ENCODE data around the gene PLCG2. TPM values are rescaled to one million over a fixed set of nuclear protein-coding genes. Genes with fewer than 3 reads are reported as not detected.
A peak's percentile ranks its signal among the peaks of the same experiment; 100 is the strongest.

The PLCG2 gene
- total and polyA plus RNA-seq, 9 donors = 4.6 to 7.6 (median 5.3) TPM

GRCh38 chr16:81821436-81822128, 42.5 kb downstream of the PLCG2 start:
- Histone ChIP-seq H3K27me3 (ENCODE audit: control insufficient read depth, insufficient read depth, low read length) (peaks cover 4% of the 10 kb centered on the region), H3K9me3 (replicated peaks; ENCODE audit: control insufficient read depth, low read depth, low read length) (peaks cover 3% of the 10 kb centered on the region), H3K27ac (ENCODE audit: low read length) (no peak overlapping the region), H3K36me3 (ENCODE audit: control insufficient read depth, insufficient read depth, low read length) (no peaks in the 10 kb centered on the region), H3K4me1 (ENCODE audit: control insufficient read depth, insufficient read depth, low read length) (peaks cover 9% of the 10 kb centered on the region), H3K4me3 (ENCODE audit: low read length) (no peak overlapping the region)
- WGBS (ENCODE audit: insufficient coverage) = 67% methylated on average over 6 of the region's 10 CpGs
- no peak for DNase-seq

GRCh38 chr16:81823111-81823510, 44.0 kb downstream of the PLCG2 start:
- WGBS (ENCODE audit: insufficient coverage) = 24% methylated on average over 4 of the region's 8 CpGs
- Histone ChIP-seq H3K27ac (ENCODE audit: low read length) (peak overlapping the region; percentile 59), H3K36me3 (ENCODE audit: control insufficient read depth, insufficient read depth, low read length) (no peaks in the 10 kb centered on the region), H3K9me3 (replicated peaks; ENCODE audit: control insufficient read depth, low read depth, low read length) (peaks cover 3% of the 10 kb centered on the region), H3K4me3 (ENCODE audit: low read length) (no peak overlapping the region), H3K27me3 (ENCODE audit: control insufficient read depth, insufficient read depth, low read length) (peaks cover 4% of the 10 kb centered on the region), H3K4me1 (ENCODE audit: control insufficient read depth, insufficient read depth, low read length) (peaks cover 9% of the 10 kb centered on the region)
- peak; percentile 43 for DNase-seq

GRCh38 chr16:81823734-81824133, 44.6 kb downstream of the PLCG2 start:
- 74% methylated on average over 1 of the region's 1 CpG for WGBS (ENCODE audit: insufficient coverage)
- H3K9me3 ChIP-seq (replicated peaks; ENCODE audit: control insufficient read depth, low read depth, low read length) = peaks cover 3% of the 10 kb centered on the region
- H3K4me3 ChIP-seq (ENCODE audit: low read length) = no peak overlapping the region
- H3K27ac ChIP-seq (ENCODE audit: low read length) = no peak overlapping the region
- peaks cover 4% of the 10 kb centered on the region for H3K27me3 ChIP-seq (ENCODE audit: control insufficient read depth, insufficient read depth, low read length)
- no peak for DNase-seq
- no peaks in the 10 kb centered on the region for H3K36me3 ChIP-seq (ENCODE audit: control insufficient read depth, insufficient read depth, low read length)
- H3K4me1 ChIP-seq (ENCODE audit: control insufficient read depth, insufficient read depth, low read length) = peaks cover 9% of the 10 kb centered on the region

GRCh38 chr16:81826523-81826922, 47.4 kb downstream of the PLCG2 start:
- peaks cover 9% of the 10 kb centered on the region for H3K4me1 ChIP-seq (ENCODE audit: control insufficient read depth, insufficient read depth, low read length)
- peaks cover 3% of the 10 kb centered on the region for H3K9me3 ChIP-seq (replicated peaks; ENCODE audit: control insufficient read depth, low read depth, low read length)
- no peak overlapping the region for H3K27ac ChIP-seq (ENCODE audit: low read length)
- no peaks in the 10 kb centered on the region for H3K36me3 ChIP-seq (ENCODE audit: control insufficient read depth, insufficient read depth, low read length)
- H3K4me3 ChIP-seq (ENCODE audit: low read length) = no peak overlapping the region
- DNase-seq = no peak
- H3K27me3 ChIP-seq (ENCODE audit: control insufficient read depth, insufficient read depth, low read length) = peaks cover 4% of the 10 kb centered on the region
- WGBS (ENCODE audit: insufficient coverage) = no CpG with 5 or more reads among the region's 5 CpGs

GRCh38 chr16:81830845-81831540, 51.9 kb downstream of the PLCG2 start:
- Histone ChIP-seq H3K4me1 (ENCODE audit: control insufficient read depth, insufficient read depth, low read length) (no peaks in the 10 kb centered on the region), H3K4me3 (ENCODE audit: low read length) (no peak overlapping the region), H3K27ac (ENCODE audit: low read length) (no peak overlapping the region), H3K27me3 (ENCODE audit: control insufficient read depth, insufficient read depth, low read length) (peaks cover 2% of the 10 kb centered on the region), H3K9me3 (replicated peaks; ENCODE audit: control insufficient read depth, low read depth, low read length) (no peaks in the 10 kb centered on the region), H3K36me3 (ENCODE audit: control insufficient read depth, insufficient read depth, low read length) (no peaks in the 10 kb centered on the region)
- WGBS (ENCODE audit: insufficient coverage) = 48% methylated on average over 6 of the region's 9 CpGs
- DNase-seq = no peak

GRCh38 chr16:81831722-81832126, 52.6 kb downstream of the PLCG2 start:
- Histone ChIP-seq H3K27ac (ENCODE audit: low read length) (no peak overlapping the region), H3K9me3 (replicated peaks; ENCODE audit: control insufficient read depth, low read depth, low read length) (no peaks in the 10 kb centered on the region), H3K4me3 (ENCODE audit: low read length) (no peak overlapping the region), H3K27me3 (ENCODE audit: control insufficient read depth, insufficient read depth, low read length) (no peaks in the 10 kb centered on the region), H3K36me3 (ENCODE audit: control insufficient read depth, insufficient read depth, low read length) (no peaks in the 10 kb centered on the region), H3K4me1 (ENCODE audit: control insufficient read depth, insufficient read depth, low read length) (no peaks in the 10 kb centered on the region)
- WGBS (ENCODE audit: insufficient coverage) = 76% methylated on average over 6 of the region's 8 CpGs
- peak; percentile 51 for DNase-seq

- no peaks in the 10 kb centered on the region for H3K36me3 ChIP-seq (ENCODE audit: control insufficient read depth, insufficient read depth, low read length)
- DNase-seq = no peak
- no peak overlapping the region for H3K4me3 ChIP-seq (ENCODE audit: low read length)
- WGBS (ENCODE audit: insufficient coverage) = 79% methylated on average over 7 of the region's 12 CpGs
- H3K27ac ChIP-seq (ENCODE audit: low read length) = no peak overlapping the region
- no peaks in the 10 kb centered on the region for H3K4me1 ChIP-seq (ENCODE audit: control insufficient read depth, insufficient read depth, low read length)
- H3K27me3 ChIP-seq (ENCODE audit: control insufficient read depth, insufficient read depth, low read length) = no peaks in the 10 kb centered on the region
- no peaks in the 10 kb centered on the region for H3K9me3 ChIP-seq (replicated peaks; ENCODE audit: control insufficient read depth, low read depth, low read length)
These were observed 53.9 kb downstream of the PLCG2 start for GRCh38 chr16:81832801-81833547.

- Histone ChIP-seq H3K4me1 (ENCODE audit: control insufficient read depth, insufficient read depth, low read length) (no peaks in the 10 kb centered on the region), H3K4me3 (ENCODE audit: low read length) (no peak overlapping the region), H3K36me3 (ENCODE audit: control insufficient read depth, insufficient read depth, low read length) (no peaks in the 10 kb centered on the region), H3K27me3 (ENCODE audit: control insufficient read depth, insufficient read depth, low read length) (no peaks in the 10 kb centered on the region), H3K9me3 (replicated peaks; ENCODE audit: control insufficient read depth, low read depth, low read length) (no peaks in the 10 kb centered on the region), H3K27ac (ENCODE audit: low read length) (no peak overlapping the region)
- 68% methylated on average over 10 of the region's 10 CpGs for WGBS (ENCODE audit: insufficient coverage)
- DNase-seq = no peak
These were observed 54.7 kb downstream of the PLCG2 start for GRCh38 chr16:81833751-81834150.

GRCh38 chr16:81834868-81835267, 55.8 kb downstream of the PLCG2 start:
- no peak for DNase-seq
- Histone ChIP-seq H3K4me1 (ENCODE audit: control insufficient read depth, insufficient read depth, low read length) (no peaks in the 10 kb centered on the region), H3K9me3 (replicated peaks; ENCODE audit: control insufficient read depth, low read depth, low read length) (no peaks in the 10 kb centered on the region), H3K4me3 (ENCODE audit: low read length) (no peak overlapping the region), H3K27me3 (ENCODE audit: control insufficient read depth, insufficient read depth, low read length) (peaks cover under 1% of the 10 kb centered on the region), H3K27ac (ENCODE audit: low read length) (no peak overlapping the region), H3K36me3 (ENCODE audit: control insufficient read depth, insufficient read depth, low read length) (no peaks in the 10 kb centered on the region)
- WGBS (ENCODE audit: insufficient coverage) = no CpG with 5 or more reads among the region's 2 CpGs
